ACC112 (cell line): ENCODE data around the gene FOXI3.

Experiments
- H2AFZ ChIP-seq: fragments of 200-600 bp; sonication (generic); one replicate; pipeline ENCODE4 v1.6.0; 2017; ENCODE audit warnings: antibody characterized with exemption, low read length; ENCODE audit not compliant: unreplicated experiment
- H3K27ac ChIP-seq: fragments of 200-600 bp; sonication (generic); 2 replicates; pipeline ENCODE4 v1.5.1; 2014; ENCODE audit warnings: low read depth, mild to moderate bottlenecking, antibody characterized with exemption, low read length, moderate library complexity
- H3K27me3 ChIP-seq: fragments of 200-600 bp; sonication (generic); 2 replicates; pipeline ENCODE4 v1.6.1; 2014; ENCODE audit warnings: mild to moderate bottlenecking, antibody characterized with exemption, low read length, moderate library complexity, mixed read lengths; ENCODE audit not compliant: insufficient read depth
- H3K36me3 ChIP-seq: fragments of 200-600 bp; sonication (generic); 2 replicates; pipeline ENCODE4 v1.6.1; 2016; ENCODE audit warnings: mild to moderate bottlenecking, antibody characterized with exemption, low read length, moderate library complexity, mixed read lengths; ENCODE audit not compliant: insufficient read depth
- H3K4me1 ChIP-seq: fragments of 200-600 bp; sonication (generic); one replicate; pipeline ENCODE4 v1.6.1; 2016; ENCODE audit warnings: low read length, mixed read lengths; ENCODE audit not compliant: insufficient read depth, unreplicated experiment, control insufficient read depth
- H3K4me3 ChIP-seq: fragments of 200-600 bp; sonication (generic); 2 replicates; pipeline ENCODE4 v1.5.1; 2014; ENCODE audit warnings: mild to moderate bottlenecking, low read depth, low read length
- H3K79me2 ChIP-seq: fragments of 200-600 bp; sonication (generic); one replicate; pipeline ENCODE4 v1.6.0; 2016; ENCODE audit warnings: low read length; ENCODE audit not compliant: control insufficient read depth, unreplicated experiment, insufficient read depth

The FOXI3 gene

GRCh38 chr2:88469202-88470114 lies 17.0 kb upstream of the FOXI3 start:
- Histone ChIP-seq H3K36me3 (no peaks in the 10 kb centered on the region), H3K27me3 (peaks cover 50% of the 10 kb centered on the region), H2AFZ (no peak overlapping the region), H3K4me1 (no peaks in the 10 kb centered on the region), H3K79me2 (no peaks in the 10 kb centered on the region), H3K4me3 (no peak overlapping the region), H3K27ac (no peak overlapping the region)

GRCh38 chr2:88464153-88464552 lies 11.7 kb upstream of the FOXI3 start:
- H2AFZ ChIP-seq: no peak overlapping the region
- H3K36me3 ChIP-seq: no peaks in the 10 kb centered on the region
- no peak overlapping the region for H3K27ac ChIP-seq
- peaks cover 31% of the 10 kb centered on the region for H3K27me3 ChIP-seq
- H3K4me1 ChIP-seq: no peaks in the 10 kb centered on the region
- H3K4me3 ChIP-seq: no peak overlapping the region
- no peaks in the 10 kb centered on the region for H3K79me2 ChIP-seq

GRCh38 chr2:88458633-88459032 lies 6.1 kb upstream of the FOXI3 start:
- Histone ChIP-seq H3K36me3 (no peaks in the 10 kb centered on the region), H3K27me3 (peaks cover 56% of the 10 kb centered on the region), H2AFZ (no peak overlapping the region)

GRCh38 chr2:88452980-88453582 lies 588 bp upstream of the FOXI3 start:
- H2AFZ ChIP-seq: no peak overlapping the region
- H3K79me2 ChIP-seq: no peaks in the 10 kb centered on the region
- no peak overlapping the region for H3K4me3 ChIP-seq
- peaks cover 83% of the 10 kb centered on the region for H3K27me3 ChIP-seq
- H3K4me1 ChIP-seq: no peaks in the 10 kb centered on the region
- no peak overlapping the region for H3K27ac ChIP-seq
- no peaks in the 10 kb centered on the region for H3K36me3 ChIP-seq

More at GRCh38 chr2:88458633-88459032, 6.1 kb upstream of the FOXI3 start:
- no peaks in the 10 kb centered on the region for H3K4me1 ChIP-seq
- H3K79me2 ChIP-seq: no peaks in the 10 kb centered on the region
- no peak overlapping the region for H3K4me3 ChIP-seq
- no peak overlapping the region for H3K27ac ChIP-seq

GRCh38 chr2:88451811-88452564 lies 505 bp downstream of the FOXI3 start:
- H3K36me3 ChIP-seq: no peaks in the 10 kb centered on the region
- no peak overlapping the region for H3K27ac ChIP-seq
- no peak overlapping the region for H2AFZ ChIP-seq
- H3K4me1 ChIP-seq: no peaks in the 10 kb centered on the region
- no peaks in the 10 kb centered on the region for H3K79me2 ChIP-seq
- peaks cover 85% of the 10 kb centered on the region for H3K27me3 ChIP-seq
- H3K4me3 ChIP-seq: no peak overlapping the region

- H3K36me3 ChIP-seq: no peaks in the 10 kb centered on the region
- H3K4me1 ChIP-seq: no peaks in the 10 kb centered on the region
- H3K27ac ChIP-seq: no peak overlapping the region
- H3K27me3 ChIP-seq: peaks cover 86% of the 10 kb centered on the region
- H2AFZ ChIP-seq: no peak overlapping the region
- H3K79me2 ChIP-seq: no peaks in the 10 kb centered on the region
- no peak overlapping the region for H3K4me3 ChIP-seq
Measured at GRCh38 chr2:88450925-88451810, 1.3 kb downstream of the FOXI3 start.

GRCh38 chr2:88450186-88450585 lies 2.3 kb downstream of the FOXI3 start:
- H3K27ac ChIP-seq: no peak overlapping the region
- H2AFZ ChIP-seq: no peak overlapping the region
- no peak overlapping the region for H3K4me3 ChIP-seq
- no peaks in the 10 kb centered on the region for H3K36me3 ChIP-seq
- H3K4me1 ChIP-seq: no peaks in the 10 kb centered on the region
- H3K79me2 ChIP-seq: no peaks in the 10 kb centered on the region
- H3K27me3 ChIP-seq: peaks cover 83% of the 10 kb centered on the region

- Histone ChIP-seq H3K36me3 (no peaks in the 10 kb centered on the region), H3K4me1 (no peaks in the 10 kb centered on the region), H3K79me2 (no peaks in the 10 kb centered on the region), H3K27ac (no peak overlapping the region), H3K27me3 (peaks cover 83% of the 10 kb centered on the region), H2AFZ (no peak overlapping the region), H3K4me3 (no peak overlapping the region)
Measured at GRCh38 chr2:88448248-88448647, 4.2 kb downstream of the FOXI3 start.

- no peak overlapping the region for H3K4me3 ChIP-seq
- H3K79me2 ChIP-seq: no peaks in the 10 kb centered on the region
- H3K36me3 ChIP-seq: no peaks in the 10 kb centered on the region
- no peak overlapping the region for H2AFZ ChIP-seq
- no peaks in the 10 kb centered on the region for H3K4me1 ChIP-seq
- no peak overlapping the region for H3K27ac ChIP-seq
- H3K27me3 ChIP-seq: peaks cover 76% of the 10 kb centered on the region
Measured at GRCh38 chr2:88443353-88443938, 9.0 kb downstream of the FOXI3 start.

GRCh38 chr2:88442473-88442872 lies 10.0 kb downstream of the FOXI3 start:
- Histone ChIP-seq H3K36me3 (no peaks in the 10 kb centered on the region), H2AFZ (no peak overlapping the region), H3K79me2 (no peaks in the 10 kb centered on the region), H3K27ac (no peak overlapping the region), H3K4me3 (no peak overlapping the region), H3K4me1 (no peaks in the 10 kb centered on the region), H3K27me3 (peaks cover 67% of the 10 kb centered on the region)
